OCI-LY7 (cell line): Measurements from ENCODE around the gene SHOC2. TPM values are rescaled to one million over a fixed set of nuclear protein-coding genes. Genes with fewer than 3 reads are reported as not detected.

Source experiments
- BruUV-seq: library from RNA; stranded (reverse); fragments of 400-500 nt; replicated peaks from 2 replicates; lab custom pipeline; 2021; lab: Mats Ljungman, UMichigan
- CTCF ChIA-PET: fragments of 300-600 bp; sonication (Branson Sonifier 250); formaldehyde crosslinking; loops from one replicate; lab custom pipeline; 2022; ENCODE audit warnings: antibody characterized with exemption; ENCODE audit not compliant: unreplicated experiment; lab: Charles Lee
- POLR2A ChIA-PET: fragments of 300-600 bp; sonication (Branson Sonifier 250); formaldehyde crosslinking; loops from one replicate; lab custom pipeline; 2022; ENCODE audit warnings: antibody characterized with exemption; lab: Charles Lee
- DNase-seq: peaks from one replicate; pipeline ENCODE4 v3.0.0-alpha.2; 2015; ENCODE audit warnings: low spot score
- H2AFZ ChIP-seq: fragments of 200-600 bp; sonication (generic), shearing (Covaris generic); 2 replicates; pipeline ENCODE4 v1.6.1; 2014; ENCODE audit warnings: mild to moderate bottlenecking, antibody characterized with exemption, low read length, moderate library complexity
- H3K27ac ChIP-seq: fragments of 200-600 bp; sonication (generic); 2 replicates; pipeline ENCODE4 v1.5.1; 2014; ENCODE audit warnings: mixed run types, low read depth, mild to moderate bottlenecking, moderate library complexity, low read length, inconsistent platforms; ENCODE audit not compliant: poor library complexity, severe bottlenecking
- H3K36me3 ChIP-seq: fragments of 200-600 bp; sonication (generic); 2 replicates; pipeline ENCODE4 v1.6.1; 2014; ENCODE audit warnings: mild to moderate bottlenecking, antibody characterized with exemption, low read length, moderate library complexity, mixed read lengths; ENCODE audit not compliant: insufficient read depth
- H3K4me1 ChIP-seq: fragments of 200-600 bp; sonication (generic); 2 replicates; pipeline ENCODE4 v1.5.1; 2014; ENCODE audit warnings: mild to moderate bottlenecking, low read length; ENCODE audit not compliant: insufficient read depth, poor library complexity, severe bottlenecking
- H3K4me2 ChIP-seq: fragments of 200-600 bp; sonication (generic); 2 replicates; pipeline ENCODE4 v1.6.1; 2014; ENCODE audit warnings: mild to moderate bottlenecking, low read length
- H3K4me3 ChIP-seq: fragments of 200-600 bp; sonication (generic); 2 replicates; pipeline ENCODE4 v1.5.1; 2014; ENCODE audit warnings: mild to moderate bottlenecking, low read depth, low read length; ENCODE audit not compliant: poor library complexity, severe bottlenecking
- H3K79me2 ChIP-seq: fragments of 200-600 bp; sonication (generic); 2 replicates; pipeline ENCODE4 v1.6.1; 2016; ENCODE audit warnings: low read depth, mild to moderate bottlenecking, low read length, moderate library complexity, mixed read lengths; ENCODE audit not compliant: insufficient read depth
- H3K9me2 ChIP-seq: fragments of 200-600 bp; sonication (generic); 2 replicates; pipeline ENCODE4 v1.6.1; 2016; ENCODE audit warnings: mild to moderate bottlenecking, low read length, mixed read lengths; ENCODE audit not compliant: insufficient read depth
- H3K9me3 ChIP-seq: fragments of 200-600 bp; sonication (generic); 2 replicates; pipeline ENCODE4 v1.6.1; 2014; ENCODE audit warnings: mild to moderate bottlenecking, mixed run types, low read length, mixed read lengths
- H4K20me1 ChIP-seq: fragments of 200-600 bp; sonication (generic); 2 replicates; pipeline ENCODE4 v1.6.1; 2014; ENCODE audit warnings: mild to moderate bottlenecking, antibody characterized with exemption, low read length, moderate library complexity, mixed read lengths; ENCODE audit not compliant: insufficient read depth
- CTCF ChIP-seq: fragments of 200-600 bp; sonication (generic); conservative IDR thresholded peaks from 2 replicates; pipeline ENCODE4 v1.5.1; 2014; ENCODE audit warnings: mild to moderate bottlenecking, antibody characterized with exemption, low read length, moderate library complexity, mixed read lengths
- EZH2phosphoT487 ChIP-seq: fragments of 200-600 bp; sonication (generic); IDR thresholded peaks from 2 replicates; pipeline ENCODE4 v1.6.1; 2018; ENCODE audit warnings: low read depth, borderline replicate concordance, mild to moderate bottlenecking, mixed run types, antibody characterized with exemption, low read length, moderate library complexity, mixed read lengths
- intact Hi-C: fragments of 100-400 bp; cut with micrococcal nuclease; formaldehyde crosslinking; loops from one replicate; pipeline ENCODE4 v1.10.0; 2022; ENCODE audit not compliant: unreplicated experiment
- total RNA-seq, 2 experiments: library from RNA; depleted of rRNA in 1 of 2; stranded (reverse); fragments of >200 nt in 1 of 2; shearing (Covaris generic) in 1 of 2; gene quantifications; 2 replicates each; pipeline ENCODE4 v1.2.3, GENCODE V29; 2014 to 2022

SHOC2 gene
- total RNA-seq, 2 experiments from 2014 or later: 54.1 to 92.2 TPM

GRCh38 chr10:110992006-110992800 is 72.8 kb downstream of the SHOC2 start:
- intact Hi-C loops: no loop called here
- TF ChIP-seq EZH2phosphoT487: no peak
- no peak for TF ChIP-seq CTCF
- BruUV-seq: no TSS peak
- H3K9me3 ChIP-seq: peaks cover 4% of the 10 kb centered on the region; the same call in 1 of the 2 replicates
- ChIA-PET CTCF (no interaction called here), POLR2A (interaction anchor here (1.3 kb wide), 1 partner anchor 13 kb away, joined by 5 read pairs; no protein-coding TSS in a partner anchor)
- H3K4me1 ChIP-seq: no peaks in the 10 kb centered on the region
- no peak for DNase-seq
- no peaks in the 10 kb centered on the region for H3K9me2 ChIP-seq
- H3K36me3 ChIP-seq: peaks cover 85% of the 10 kb centered on the region
- no peak overlapping the region for H2AFZ ChIP-seq
- H3K4me2 ChIP-seq: no peak overlapping the region
- no peaks in the 10 kb centered on the region for H4K20me1 ChIP-seq
- peaks cover 94% of the 10 kb centered on the region for H3K79me2 ChIP-seq
- H3K4me3 ChIP-seq: no peak overlapping the region
- no peak overlapping the region for H3K27ac ChIP-seq

- no TSS peak for BruUV-seq
- Histone ChIP-seq H3K27ac (no peak overlapping the region), H3K4me3 (no peak overlapping the region), H3K4me1 (no peaks in the 10 kb centered on the region), H2AFZ (no peak overlapping the region), H3K4me2 (no peak overlapping the region), H3K9me3 (peaks cover 4% of the 10 kb centered on the region; the same call in 1 of the 2 replicates), H3K36me3 (peaks cover 84% of the 10 kb centered on the region), H3K9me2 (no peaks in the 10 kb centered on the region), H4K20me1 (no peaks in the 10 kb centered on the region), H3K79me2 (peaks cover 94% of the 10 kb centered on the region)
- CTCF ChIA-PET: no interaction called here
- TF ChIP-seq EZH2phosphoT487 (no peak), CTCF (no peak)
- intact Hi-C loops: no loop called here
- DNase-seq: no peak
- POLR2A ChIA-PET: interaction anchor here (0.7 to 1.3 kb wide), 3 partner anchors 10 to 528 kb away, joined by 3 to 5 read pairs (median 3); no protein-coding TSS in a partner anchor
Observed at GRCh38 chr10:110993024-110993693, 73.8 kb downstream of the SHOC2 start.
